ENCODE measurements around the gene ZBTB46. TPM values are rescaled to one million over a fixed set of nuclear protein-coding genes. Genes with fewer than 3 reads are reported as not detected.
"Not testable (repeated sequence)": the region's sequence is repeated elsewhere in the genome, so short reads cannot be mapped to it uniquely, and the experiment has no call there.

The ZBTB46 gene
- total RNA-seq, 4 donors from 2014 or later, result 15.9 to 39.9 (median 27.7) TPM

DNA sequence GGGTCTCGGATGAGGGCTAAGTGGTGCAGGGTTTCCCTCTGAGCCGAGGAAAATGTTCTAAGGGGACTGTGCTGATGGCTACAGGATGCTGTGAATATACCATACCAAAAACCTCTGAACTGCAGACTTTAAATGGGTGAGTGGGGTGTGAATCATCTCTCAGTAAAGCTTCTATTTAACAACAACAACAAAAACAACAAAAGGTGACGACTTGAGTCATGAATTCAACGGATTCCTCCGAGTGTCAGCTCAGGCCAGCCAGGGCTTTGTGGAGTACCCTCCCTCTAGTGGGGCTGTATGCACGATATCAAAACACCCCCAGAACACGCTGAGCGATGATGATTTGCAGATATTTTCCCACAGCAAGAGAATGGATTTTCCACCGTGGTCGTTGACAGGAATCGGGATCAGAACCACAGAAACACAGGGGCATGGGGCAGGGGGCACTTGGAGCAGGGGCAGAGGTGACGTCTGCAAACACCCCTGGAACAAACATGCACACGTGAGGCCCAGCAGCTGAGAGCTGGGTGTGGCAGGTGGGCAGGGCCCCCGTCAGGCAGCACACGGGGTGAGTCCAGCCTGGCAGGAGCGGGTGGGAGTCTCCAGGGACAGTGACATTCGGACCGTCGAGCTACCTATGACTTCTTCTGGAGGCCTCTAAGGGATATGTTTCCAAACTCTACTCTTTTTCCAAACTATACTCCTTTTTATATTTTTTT lies 52.9 kb downstream of the ZBTB46 start:
- no peak overlapping the region for H3K4me3 ChIP-seq (replicated peaks in 1 of 3)
- no peaks in the 10 kb centered on the region for H3K36me3 ChIP-seq
- peaks cover 0 to 4% of the 10 kb centered on the region in 2 donors for H3K4me1 ChIP-seq
- intact Hi-C loops (cut with DNase I), result no loop called here
- no peak for DNase-seq
- H3K9me3 ChIP-seq, result no peaks in the 10 kb centered on the region
- 72 to 78% methylated on average over 18 to 19 of the region's 19 CpGs for WGBS, 2 donors
- H3K27me3 ChIP-seq, result no peaks in the 10 kb centered on the region
- no peak for TF ChIP-seq POLR2A (IDR thresholded peaks at IDR 0.05)
- TF ChIP-seq, protein P1, sequence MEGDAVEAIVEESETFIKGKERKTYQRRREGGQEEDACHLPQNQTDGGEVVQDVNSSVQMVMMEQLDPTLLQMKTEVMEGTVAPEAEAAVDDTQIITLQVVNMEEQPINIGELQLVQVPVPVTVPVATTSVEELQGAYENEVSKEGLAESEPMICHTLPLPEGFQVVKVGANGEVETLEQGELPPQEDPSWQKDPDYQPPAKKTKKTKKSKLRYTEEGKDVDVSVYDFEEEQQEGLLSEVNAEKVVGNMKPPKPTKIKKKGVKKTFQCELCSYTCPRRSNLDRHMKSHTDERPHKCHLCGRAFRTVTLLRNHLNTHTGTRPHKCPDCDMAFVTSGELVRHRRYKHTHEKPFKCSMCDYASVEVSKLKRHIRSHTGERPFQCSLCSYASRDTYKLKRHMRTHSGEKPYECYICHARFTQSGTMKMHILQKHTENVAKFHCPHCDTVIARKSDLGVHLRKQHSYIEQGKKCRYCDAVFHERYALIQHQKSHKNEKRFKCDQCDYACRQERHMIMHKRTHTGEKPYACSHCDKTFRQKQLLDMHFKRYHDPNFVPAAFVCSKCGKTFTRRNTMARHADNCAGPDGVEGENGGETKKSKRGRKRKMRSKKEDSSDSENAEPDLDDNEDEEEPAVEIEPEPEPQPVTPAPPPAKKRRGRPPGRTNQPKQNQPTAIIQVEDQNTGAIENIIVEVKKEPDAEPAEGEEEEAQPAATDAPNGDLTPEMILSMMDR (IDR thresholded peaks at IDR 0.05), result no peak
- no peak overlapping the region for H3K27ac ChIP-seq

DNA sequence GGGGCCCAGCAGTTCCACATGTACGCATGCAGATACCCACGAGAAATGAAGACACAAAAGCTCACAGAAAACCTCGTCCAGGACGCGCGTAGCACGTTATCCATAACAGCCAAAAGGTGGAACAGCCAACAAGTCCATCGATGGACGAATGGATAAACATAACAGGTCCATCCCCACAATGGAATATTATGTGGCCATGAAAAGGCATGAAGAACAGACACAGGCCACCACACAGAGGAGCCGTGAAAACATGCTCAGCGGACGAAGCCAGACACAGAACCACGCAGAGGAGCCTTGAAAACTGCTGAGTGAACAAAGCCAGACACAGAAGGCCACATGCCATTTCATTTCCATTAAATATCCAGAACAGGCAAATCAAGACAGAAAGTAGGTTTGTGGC lies 53.5 kb downstream of the ZBTB46 start:
- H3K27ac ChIP-seq, result no peak overlapping the region
- H3K4me1 ChIP-seq, result peaks cover 0 to 4% of the 10 kb centered on the region in 2 donors
- no peaks in the 10 kb centered on the region for H3K27me3 ChIP-seq
- no peak overlapping the region for H3K4me3 ChIP-seq (replicated peaks in 1 of 3)
- intact Hi-C loops (cut with DNase I), result no loop called here
- WGBS, 2 donors, result 95 to 96% methylated on average over 13 of the region's 13 CpGs
- TF ChIP-seq POLR2A (IDR thresholded peaks at IDR 0.05), result no peak
- TF ChIP-seq, protein P1 (IDR thresholded peaks at IDR 0.05), result no peak
- no peak for DNase-seq
- H3K9me3 ChIP-seq, result no peaks in the 10 kb centered on the region
- H3K36me3 ChIP-seq, result no peaks in the 10 kb centered on the region

DNA sequence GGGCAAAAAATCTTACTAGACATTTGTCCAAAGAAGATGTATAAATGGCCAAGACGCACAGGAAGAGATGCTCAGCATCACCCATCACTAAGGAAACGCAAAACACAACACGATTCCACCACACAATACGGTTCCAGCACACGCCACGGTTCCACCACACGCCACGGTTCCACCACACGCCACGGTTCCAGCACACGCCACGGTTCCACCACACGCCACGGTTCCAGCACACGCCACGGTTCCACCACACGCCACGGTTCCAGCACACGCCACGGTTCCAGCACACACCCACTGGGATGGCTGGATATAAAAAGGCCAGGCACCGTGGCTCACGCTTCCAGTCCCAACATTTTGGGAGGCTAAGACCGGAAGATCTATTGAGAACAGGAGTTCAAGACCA lies 54.2 kb downstream of the ZBTB46 start:
- H3K27ac ChIP-seq; H3K27me3 ChIP-seq; H3K4me1 ChIP-seq; DNase-seq; H3K4me3 ChIP-seq (replicated peaks in 1 of 3); H3K36me3 ChIP-seq; intact Hi-C loops (cut with DNase I); H3K9me3 ChIP-seq: not testable (repeated sequence)
- WGBS, 2 donors, result 87 to 94% methylated on average over 21 to 23 of the region's 23 CpGs

DNA sequence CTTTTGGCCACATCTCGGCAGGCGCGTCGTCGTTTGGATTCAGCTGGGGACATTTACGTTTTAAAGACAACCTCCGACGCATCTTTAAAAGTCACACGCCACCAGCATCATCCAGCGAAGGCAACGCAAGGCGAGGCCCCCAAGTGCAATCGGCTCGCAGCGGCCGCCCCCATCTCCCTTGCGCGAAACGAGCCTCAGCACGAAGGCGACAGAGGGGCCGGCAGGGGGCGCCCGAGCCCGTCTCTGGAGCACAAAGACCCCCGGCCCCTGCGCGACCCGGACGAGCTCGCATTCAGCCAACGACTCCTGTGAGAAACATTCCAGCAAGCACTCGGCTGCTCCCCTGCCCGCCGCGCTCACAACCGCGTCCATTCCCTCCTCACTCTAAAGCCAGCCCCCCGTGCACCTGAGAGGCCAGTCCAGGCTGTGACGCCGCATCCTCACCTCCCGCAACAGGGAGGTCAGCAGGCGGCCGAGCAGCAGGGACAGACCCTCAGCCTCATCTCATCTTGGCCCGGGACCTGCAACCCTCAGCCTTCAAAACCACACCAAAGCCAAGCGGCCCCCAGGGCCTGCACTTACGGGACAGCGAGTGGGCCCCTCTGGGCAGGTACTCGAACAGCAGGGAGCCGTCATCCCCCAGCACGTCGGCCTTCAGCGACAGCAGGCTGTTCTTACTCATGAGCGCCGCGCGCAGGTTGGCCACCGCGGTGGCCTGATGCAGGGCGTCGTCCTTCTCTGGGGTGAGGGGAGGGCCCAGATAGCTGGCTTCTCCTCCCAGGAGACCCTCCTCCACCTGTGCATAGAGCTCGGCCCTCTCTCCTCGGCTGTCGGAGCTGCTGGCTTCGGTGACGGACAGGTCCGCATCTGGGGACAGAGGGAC lies 55.7 kb downstream of the ZBTB46 start:
- H3K4me3 ChIP-seq (replicated peaks in 1 of 3), result no peak overlapping the region
- intact Hi-C loops (cut with DNase I), result no loop called here
- peaks cover 5 to 6% of the 10 kb centered on the region in 2 donors for H3K36me3 ChIP-seq
- no peak overlapping the region for H3K27ac ChIP-seq
- peak in 1 of 2 donors; percentile 17 for DNase-seq
- H3K27me3 ChIP-seq, result no peaks in the 10 kb centered on the region
- peaks cover 0 to 4% of the 10 kb centered on the region in 2 donors for H3K4me1 ChIP-seq
- TF ChIP-seq POLR2A (IDR thresholded peaks at IDR 0.05), result no peak
- TF ChIP-seq, protein P1 (IDR thresholded peaks at IDR 0.05), result peak; percentile 9 to 53 (median 22)
- no peaks in the 10 kb centered on the region for H3K9me3 ChIP-seq
- whole genome bisulfite sequencing, 2 donors, result 64 to 68% methylated on average over 40 to 63 of the region's 67 CpGs

DNA sequence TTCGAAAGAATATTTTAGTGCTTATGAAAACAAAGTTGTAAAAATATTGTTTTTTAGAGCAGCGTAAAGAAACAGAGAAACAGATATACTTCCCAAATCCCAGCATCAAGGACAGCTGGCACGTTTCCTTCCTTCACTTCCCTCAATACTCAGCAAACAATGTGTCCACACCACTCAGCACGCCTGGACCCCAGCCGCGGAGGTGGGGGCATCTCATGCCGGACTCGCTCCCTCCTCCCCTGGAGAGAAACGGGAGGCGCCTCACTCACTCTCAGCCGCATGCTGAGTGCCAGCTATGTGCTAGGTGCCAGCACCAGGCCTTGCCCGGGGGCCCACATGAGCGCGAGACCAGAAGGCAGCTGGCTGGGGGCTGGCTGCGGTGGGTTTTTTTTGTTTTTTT lies 56.8 kb downstream of the ZBTB46 start:
- Histone ChIP-seq H3K36me3 (peaks cover 6 to 8% of the 10 kb centered on the region in 2 donors), H3K9me3 (no peaks in the 10 kb centered on the region), H3K27ac (no peak overlapping the region), H3K4me1 (peaks cover 0 to 4% of the 10 kb centered on the region in 2 donors), H3K4me3 (replicated peaks in 1 of 3) (no peak overlapping the region), H3K27me3 (no peaks in the 10 kb centered on the region)
- TF ChIP-seq POLR2A (IDR thresholded peaks at IDR 0.05), result no peak
- 77 to 81% methylated on average over 15 of the region's 15 CpGs for WGBS, 2 donors
- DNase-seq, result no peak
- intact Hi-C loops (cut with DNase I), result no loop called here

All from thyroid gland (tissue), 4 donors.